Lower leg skin (tissue), 3 donors: ENCODE results near the gene COQ2.
"Not testable (repeated sequence)": the region's sequence is repeated elsewhere in the genome, so short reads cannot be mapped to it uniquely, and the experiment has no call there.

Source experiments
- POLR2A ChIP-seq, 2 donors: fragments of 450-650 bp; IDR thresholded peaks; one replicate each; pipeline ENCODE4 v1.6.1; 2016 to 2017; ENCODE audit warnings: antibody characterized with exemption in 2 of 2, mild to moderate bottlenecking in 1 of 2, moderate library complexity in 1 of 2
- TF ChIP-seq, protein P1 (sequence below), 3 donors: fragments of 450-650 bp; IDR thresholded peaks; one replicate each; pipeline ENCODE4 v1.5.1; 2016; ENCODE audit warnings: antibody characterized with exemption in 3 of 3, mild to moderate bottlenecking in 3 of 3, moderate library complexity in 2 of 3

DNA sequence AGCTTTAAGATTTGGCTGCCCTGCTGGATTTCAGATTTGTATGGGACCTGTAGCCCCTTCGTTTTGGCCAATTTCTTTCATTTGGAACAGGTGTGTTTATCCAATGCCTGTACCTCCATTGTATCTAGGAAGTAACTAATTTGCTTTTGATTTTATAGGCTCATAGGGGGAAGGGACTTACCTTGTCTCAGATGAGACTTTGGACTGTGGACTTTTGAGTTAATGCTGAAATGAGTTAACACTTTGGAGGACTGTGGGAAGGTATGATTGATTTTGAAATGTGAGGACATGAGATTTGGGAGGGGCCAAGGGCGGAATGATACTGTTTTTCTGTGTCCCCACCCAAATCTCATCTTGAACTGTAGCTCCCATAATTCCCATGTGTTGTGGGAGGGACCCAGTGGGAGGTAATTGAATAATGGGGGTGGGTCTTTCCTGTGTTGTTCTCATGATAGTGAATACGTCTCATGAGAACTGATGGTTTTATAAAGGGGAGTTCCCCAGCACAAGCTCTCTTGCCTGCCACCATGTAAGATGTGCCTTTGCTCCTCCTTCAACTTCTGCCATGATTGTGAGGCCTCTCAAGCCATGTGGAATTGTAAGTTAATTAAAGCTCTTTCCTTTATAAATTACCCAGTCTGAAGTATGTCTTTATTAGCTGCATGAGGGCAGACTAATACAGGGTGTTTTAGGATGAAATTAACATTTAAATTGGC, 5.6 kb upstream of the COQ2 start:
- TF ChIP-seq, protein P1, sequence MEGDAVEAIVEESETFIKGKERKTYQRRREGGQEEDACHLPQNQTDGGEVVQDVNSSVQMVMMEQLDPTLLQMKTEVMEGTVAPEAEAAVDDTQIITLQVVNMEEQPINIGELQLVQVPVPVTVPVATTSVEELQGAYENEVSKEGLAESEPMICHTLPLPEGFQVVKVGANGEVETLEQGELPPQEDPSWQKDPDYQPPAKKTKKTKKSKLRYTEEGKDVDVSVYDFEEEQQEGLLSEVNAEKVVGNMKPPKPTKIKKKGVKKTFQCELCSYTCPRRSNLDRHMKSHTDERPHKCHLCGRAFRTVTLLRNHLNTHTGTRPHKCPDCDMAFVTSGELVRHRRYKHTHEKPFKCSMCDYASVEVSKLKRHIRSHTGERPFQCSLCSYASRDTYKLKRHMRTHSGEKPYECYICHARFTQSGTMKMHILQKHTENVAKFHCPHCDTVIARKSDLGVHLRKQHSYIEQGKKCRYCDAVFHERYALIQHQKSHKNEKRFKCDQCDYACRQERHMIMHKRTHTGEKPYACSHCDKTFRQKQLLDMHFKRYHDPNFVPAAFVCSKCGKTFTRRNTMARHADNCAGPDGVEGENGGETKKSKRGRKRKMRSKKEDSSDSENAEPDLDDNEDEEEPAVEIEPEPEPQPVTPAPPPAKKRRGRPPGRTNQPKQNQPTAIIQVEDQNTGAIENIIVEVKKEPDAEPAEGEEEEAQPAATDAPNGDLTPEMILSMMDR (IDR thresholded peaks at IDR 0.05), result not testable (repeated sequence)
- TF ChIP-seq POLR2A (IDR thresholded peaks at IDR 0.05), result not testable (repeated sequence)
